Caco-2 (cell line): ENCODE data around the gene SMARCD2. TPM values are rescaled to one million over a fixed set of nuclear protein-coding genes. Genes with fewer than 3 reads are reported as not detected.

Experiments used
- BruUV-seq: library from RNA; stranded (reverse); fragments of 400-500 nt; replicated peaks from 2 replicates; lab custom pipeline; 2021; lab: Mats Ljungman, UMichigan
- CTCF ChIA-PET: fragments of 300-600 bp; sonication (Branson Sonifier 250); formaldehyde crosslinking; loops from one replicate; lab custom pipeline; 2022; ENCODE audit warnings: antibody characterized with exemption; lab: Charles Lee
- POLR2A ChIA-PET: fragments of 300-600 bp; sonication (Branson Sonifier 250); formaldehyde crosslinking; loops from one replicate; lab custom pipeline; 2022; ENCODE audit warnings: antibody characterized with exemption; lab: Charles Lee
- DNase-seq, 2 experiments: peaks; one replicate each; pipeline versions ENCODE4 v3.0.0 to v3.0.0-alpha.2; 2020 to 2022
- H3K27me3 ChIP-seq: replicated peaks from 2 replicates; pipeline ENCODE4 v1.6.0; 2011; ENCODE audit warnings: low read length; ENCODE audit not compliant: control insufficient read depth, insufficient read depth
- H3K36me3 ChIP-seq: 2 replicates; pipeline ENCODE4 v1.5.1; 2011; ENCODE audit warnings: low read length; ENCODE audit not compliant: control insufficient read depth, insufficient read depth
- H3K4me1 ChIP-seq: fragments of 250-450 bp; sonication (Bioruptor Pico); 2 replicates; pipeline ENCODE4 v1.5.1; 2020; ENCODE audit warnings: mild to moderate bottlenecking
- H3K4me3 ChIP-seq: 2 replicates; pipeline ENCODE4 v1.5.1; 2011; ENCODE audit warnings: low read depth, mild to moderate bottlenecking, control low read depth, low read length
- H3K9me3 ChIP-seq: fragments of 250-450 bp; sonication (Bioruptor Pico); 2 replicates; pipeline ENCODE4 v1.5.1; 2020; ENCODE audit warnings: mild to moderate bottlenecking, moderate library complexity
- H3K27ac Mint-ChIP-seq: one replicate; pipeline ENCODE4 v1.8.0; 2022; ENCODE audit warnings: mixed read lengths; ENCODE audit not compliant: unreplicated experiment
- H3K27me3 Mint-ChIP-seq: one replicate; pipeline ENCODE4 v1.8.0; 2022; ENCODE audit warnings: mixed read lengths; ENCODE audit not compliant: insufficient read depth, unreplicated experiment
- H3K36me3 Mint-ChIP-seq: one replicate; pipeline ENCODE4 v1.8.0; 2022; ENCODE audit warnings: mild to moderate bottlenecking, mixed read lengths; ENCODE audit not compliant: insufficient read depth, unreplicated experiment
- H3K4me1 Mint-ChIP-seq: one replicate; pipeline ENCODE4 v1.8.0; 2022; ENCODE audit warnings: low read depth, mixed read lengths; ENCODE audit not compliant: unreplicated experiment
- H3K4me3 Mint-ChIP-seq: one replicate; pipeline ENCODE4 v1.8.0; 2022; ENCODE audit warnings: mild to moderate bottlenecking, moderate library complexity, mixed read lengths; ENCODE audit not compliant: unreplicated experiment
- H3K9me3 Mint-ChIP-seq: one replicate; pipeline ENCODE4 v1.8.0; 2022; ENCODE audit warnings: mixed read lengths; ENCODE audit not compliant: unreplicated experiment
- CTCF ChIP-seq, 2 experiments: fragments of 200-600 bp in 1 of 2; IDR thresholded peaks; 1 replicate in 1 of 2; 2 replicates in 1 of 2; pipeline versions ENCODE4 v1.5.1 to v1.8.0; 2011 to 2022; ENCODE audit warnings: antibody characterized with exemption in 1 of 2, control low read depth in 1 of 2, inconsistent platforms in 1 of 2, low read depth in 1 of 2, low read length in 1 of 2, mild to moderate bottlenecking in 1 of 2, moderate library complexity in 1 of 2; ENCODE audit not compliant: insufficient read depth in 1 of 2, severe bottlenecking in 1 of 2, unreplicated experiment in 1 of 2
- intact Hi-C: fragments of 100-400 bp; cut with micrococcal nuclease; formaldehyde crosslinking; loops from one replicate; pipeline ENCODE4 v1.10.0; 2022; ENCODE audit not compliant: unreplicated experiment
- total RNA-seq: library from RNA; stranded (reverse); gene quantifications from 2 replicates; pipeline ENCODE4 v1.2.3, GENCODE V29; 2022

Gene SMARCD2
- total RNA-seq, 1 experiment from 2014 or later, result 134 TPM

DNA sequence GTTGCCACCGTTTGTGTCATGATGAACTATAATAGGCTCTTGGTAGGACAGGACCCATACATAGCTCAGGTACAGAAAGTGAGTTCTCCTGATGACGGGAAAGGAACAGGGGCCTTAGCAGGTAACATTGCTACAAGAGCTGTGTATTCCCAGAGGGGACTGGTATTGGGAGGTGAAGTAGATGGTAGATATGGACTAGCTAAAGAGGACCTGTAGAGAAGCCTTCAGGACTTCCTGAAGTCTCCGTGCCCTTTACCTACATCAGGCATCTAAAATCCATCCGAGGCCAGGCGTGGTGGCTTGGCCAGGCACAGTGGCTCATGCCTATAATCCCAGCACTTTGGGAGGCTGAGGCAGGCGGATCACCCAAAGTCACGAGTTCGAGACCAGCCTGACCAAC, 12.7 kb upstream of the SMARCD2 start:
- no peak for TF ChIP-seq CTCF (IDR thresholded peaks at IDR 0.05; ENCODE audit: insufficient read depth in 1 of 2, low read depth in 1 of 2, low read length in 1 of 2, severe bottlenecking in 1 of 2, unreplicated experiment in 1 of 2)
- no peaks in the 10 kb centered on the region for H3K27me3 Mint-ChIP-seq
- Histone ChIP-seq H3K4me3 (no peak overlapping the region), H3K27me3 (no peaks in the 10 kb centered on the region), H3K9me3 (no peaks in the 10 kb centered on the region), H3K36me3 (peaks cover 6% of the 10 kb centered on the region), H3K4me1 (no peaks in the 10 kb centered on the region)
- POLR2A ChIA-PET, result no interaction called here
- no peaks in the 10 kb centered on the region for H3K4me1 Mint-ChIP-seq
- DNase-seq, result no peak
- CTCF ChIA-PET, result no interaction called here
- BruUV-seq, result no TSS peak
- H3K4me3 Mint-ChIP-seq, result no peak overlapping the region
- H3K27ac Mint-ChIP-seq, result no peak overlapping the region
- H3K36me3 Mint-ChIP-seq, result peaks cover 69% of the 10 kb centered on the region
- no peaks in the 10 kb centered on the region for H3K9me3 Mint-ChIP-seq
- intact Hi-C loops, result no loop called here

DNA sequence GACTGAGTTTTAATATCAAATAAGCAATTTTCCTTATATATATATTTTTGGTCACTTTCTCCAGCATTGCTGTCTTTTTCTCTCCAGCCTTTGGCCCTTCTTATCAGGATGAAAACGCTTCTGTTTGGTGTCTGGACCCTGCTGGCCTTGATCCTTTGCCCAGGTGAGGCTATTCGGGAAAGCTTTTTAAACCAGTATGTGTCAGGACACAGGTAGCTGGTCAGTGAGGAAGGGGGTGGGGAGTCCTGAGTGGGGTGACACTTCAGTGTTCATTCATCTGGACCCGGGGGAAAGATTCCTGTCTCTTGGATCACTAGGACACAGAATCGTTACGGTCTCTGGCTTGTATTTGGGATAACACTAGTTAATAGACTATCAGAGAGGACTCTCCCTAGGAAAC, 12.2 kb upstream of the SMARCD2 start:
- H3K4me1 Mint-ChIP-seq, result no peaks in the 10 kb centered on the region
- intact Hi-C loops, result no loop called here
- Histone ChIP-seq H3K4me3 (no peak overlapping the region), H3K36me3 (peaks cover 4% of the 10 kb centered on the region; the same call in 1 of the 2 replicates), H3K27me3 (no peaks in the 10 kb centered on the region), H3K9me3 (no peaks in the 10 kb centered on the region), H3K4me1 (no peaks in the 10 kb centered on the region)
- no peaks in the 10 kb centered on the region for H3K27me3 Mint-ChIP-seq
- POLR2A ChIA-PET, result no interaction called here
- H3K36me3 Mint-ChIP-seq, result peaks cover 69% of the 10 kb centered on the region
- TF ChIP-seq CTCF (IDR thresholded peaks at IDR 0.05; ENCODE audit: insufficient read depth in 1 of 2, low read depth in 1 of 2, low read length in 1 of 2, severe bottlenecking in 1 of 2, unreplicated experiment in 1 of 2), result no peak
- no peak overlapping the region for H3K27ac Mint-ChIP-seq
- H3K4me3 Mint-ChIP-seq, result no peak overlapping the region
- no TSS peak for BruUV-seq
- no peak for DNase-seq
- H3K9me3 Mint-ChIP-seq, result no peaks in the 10 kb centered on the region
- CTCF ChIA-PET, result no interaction called here

DNA sequence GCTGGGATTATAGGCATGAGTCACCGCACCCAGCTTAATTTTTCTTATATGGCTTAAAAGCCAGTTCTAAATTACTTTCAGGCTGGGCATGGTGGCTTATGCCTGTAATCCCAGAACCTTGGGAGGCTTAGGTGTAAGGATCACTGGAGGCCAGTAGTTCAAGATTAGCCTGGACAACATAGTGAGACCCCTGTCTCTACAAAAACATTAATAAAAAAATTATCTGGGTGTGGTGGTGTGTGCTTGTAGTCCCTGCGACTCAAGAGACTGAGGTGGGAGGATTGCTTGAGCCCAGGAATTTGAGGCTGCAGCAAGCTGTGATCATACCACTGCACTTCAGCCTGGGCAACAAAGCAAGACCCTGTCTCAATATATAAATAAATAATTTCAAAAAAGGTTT, 10.8 kb upstream of the SMARCD2 start:
- H3K27ac Mint-ChIP-seq, result no peak overlapping the region
- Histone ChIP-seq H3K27me3 (no peaks in the 10 kb centered on the region), H3K36me3 (peaks cover 3% of the 10 kb centered on the region; the same call in 1 of the 2 replicates), H3K4me1 (peaks cover 4% of the 10 kb centered on the region; the same call in 1 of the 2 replicates), H3K9me3 (no peaks in the 10 kb centered on the region), H3K4me3 (no peak overlapping the region)
- ChIA-PET POLR2A (no interaction called here), CTCF (no interaction called here)
- BruUV-seq, result no TSS peak
- no peak for DNase-seq
- no peaks in the 10 kb centered on the region for H3K9me3 Mint-ChIP-seq
- H3K36me3 Mint-ChIP-seq, result peaks cover 69% of the 10 kb centered on the region
- intact Hi-C loops, result no loop called here
- no peak overlapping the region for H3K4me3 Mint-ChIP-seq
- TF ChIP-seq CTCF (IDR thresholded peaks at IDR 0.05; ENCODE audit: insufficient read depth in 1 of 2, low read depth in 1 of 2, low read length in 1 of 2, severe bottlenecking in 1 of 2, unreplicated experiment in 1 of 2), result no peak
- H3K4me1 Mint-ChIP-seq, result peaks cover under 1% of the 10 kb centered on the region
- no peaks in the 10 kb centered on the region for H3K27me3 Mint-ChIP-seq
